IMR-90 (cell line): ENCODE measurements around the gene ZNF385B. TPM values are rescaled to one million over a fixed set of nuclear protein-coding genes. Genes with fewer than 3 reads are reported as not detected.

ENCODE experiments used
- ATAC-seq: fragments of 200-7000 bp; cut with Tn5 transposase; 2 replicates; pipeline ENCODE4 v1.9.1; 2020; ENCODE audit warnings: low read depth, mild to moderate bottlenecking, moderate library complexity
- BruUV-seq: library from RNA; stranded (reverse); fragments of 400-500 nt; replicated peaks from 2 replicates; lab custom pipeline; 2021; lab: Mats Ljungman, UMichigan
- CTCF ChIA-PET: fragments of 300-600 bp; formaldehyde crosslinking; extraction: SDS; loops from one replicate; lab custom pipeline; 2021; ENCODE audit warnings: antibody characterized with exemption; lab: Yijun Ruan, JAX
- POLR2A ChIA-PET: fragments of 300-600 bp; sonication (Branson Sonifier 250); formaldehyde crosslinking; loops from one replicate; lab custom pipeline; 2022; ENCODE audit warnings: antibody characterized with exemption; ENCODE audit not compliant: unreplicated experiment; lab: Charles Lee
- DNase-seq: peaks from one replicate; pipeline ENCODE4 v3.0.0; 2013
- H2AFZ ChIP-seq: replicated peaks from 2 replicates; pipeline ENCODE3; 2013; ENCODE audit warnings: low read length, mild to moderate bottlenecking; ENCODE audit not compliant: poor library complexity
- H2AK5ac ChIP-seq: 2 replicates; pipeline ENCODE4 v1.6.1; 2013; ENCODE audit warnings: low read depth, low read length, inconsistent platforms
- H2AK9ac ChIP-seq: replicated peaks from 2 replicates; pipeline ENCODE3; 2013; ENCODE audit warnings: mild to moderate bottlenecking, low read depth, low read length, moderate library complexity; ENCODE audit not compliant: poor library complexity
- H2BK120ac ChIP-seq: 2 replicates; pipeline ENCODE4 v1.6.1; 2013; ENCODE audit warnings: low read depth, low read length, inconsistent platforms
- H2BK15ac ChIP-seq: 3 replicates; pipeline ENCODE4 v1.6.1; 2013; ENCODE audit warnings: low read depth, low read length, inconsistent platforms
- H2BK20ac ChIP-seq: 2 replicates; pipeline ENCODE4 v1.6.1; 2013; ENCODE audit warnings: low read depth, mild to moderate bottlenecking, inconsistent platforms, low read length, moderate library complexity
- H2BK5ac ChIP-seq: 2 replicates; pipeline ENCODE4 v1.6.1; 2013; ENCODE audit warnings: mild to moderate bottlenecking, low read depth, low read length, inconsistent platforms; ENCODE audit not compliant: poor library complexity, severe bottlenecking
- H3K14ac ChIP-seq: replicated peaks from 2 replicates; pipeline ENCODE4 v1.6.1; 2013; ENCODE audit warnings: low read depth, low read length, inconsistent platforms
- H3K18ac ChIP-seq: 2 replicates; pipeline ENCODE4 v1.6.1; 2013; ENCODE audit warnings: low read depth, low read length, control low read depth
- H3K23ac ChIP-seq: 2 replicates; pipeline ENCODE4 v1.6.1; 2013; ENCODE audit warnings: low read depth, low read length, inconsistent platforms
- H3K27ac ChIP-seq: 2 replicates; pipeline ENCODE4 v1.5.1; 2013; ENCODE audit warnings: mild to moderate bottlenecking, control low read depth, low read length; ENCODE audit not compliant: insufficient read depth
- H3K27me3 ChIP-seq: 2 replicates; pipeline ENCODE4 v1.6.1; 2013; ENCODE audit warnings: low read length; ENCODE audit not compliant: control insufficient read depth, insufficient read depth
- H3K36me3 ChIP-seq: 2 replicates; pipeline ENCODE4 v1.6.1; 2013; ENCODE audit warnings: low read length, mixed read lengths; ENCODE audit not compliant: control insufficient read depth, insufficient read depth
- H3K4ac ChIP-seq: 2 replicates; pipeline ENCODE4 v1.6.1; 2013; ENCODE audit warnings: low read depth, low read length, inconsistent platforms
- H3K4me1 ChIP-seq: 2 replicates; pipeline ENCODE4 v1.6.1; 2013; ENCODE audit warnings: low read length, mixed read lengths; ENCODE audit not compliant: control insufficient read depth, insufficient read depth
- H3K4me2 ChIP-seq: 2 replicates; pipeline ENCODE4 v1.6.1; 2013; ENCODE audit warnings: low read depth, mild to moderate bottlenecking, control low read depth, low read length, moderate library complexity
- H3K4me3 ChIP-seq: 2 replicates; pipeline ENCODE4 v1.5.1; 2013; ENCODE audit warnings: low read depth, mild to moderate bottlenecking, control low read depth, low read length, moderate library complexity; ENCODE audit not compliant: insufficient read depth
- H3K56ac ChIP-seq: 2 replicates; pipeline ENCODE4 v1.6.1; 2013; ENCODE audit warnings: low read length, inconsistent platforms; ENCODE audit not compliant: insufficient read depth; ENCODE audit errors: extremely low read depth
- H3K79me1 ChIP-seq, 2 experiments: 2 replicates each; pipeline ENCODE4 v1.6.1; 2013; ENCODE audit warnings: low read length in 2 of 2, inconsistent platforms in 1 of 2, low read depth in 1 of 2
- H3K9ac ChIP-seq: 2 replicates; pipeline ENCODE4 v1.6.1; 2013; ENCODE audit warnings: low read depth, low read length, control low read depth
- H3K9me1 ChIP-seq: 2 replicates; pipeline ENCODE4 v1.6.1; 2013; ENCODE audit warnings: low read length, inconsistent platforms; ENCODE audit not compliant: insufficient read depth
- H3K9me3 ChIP-seq: 2 replicates; pipeline ENCODE4 v1.6.1; 2013; ENCODE audit warnings: low read length; ENCODE audit not compliant: control insufficient read depth, insufficient read depth
- H4K20me1 ChIP-seq: 2 replicates; pipeline ENCODE4 v1.6.1; 2013; ENCODE audit warnings: low read length, inconsistent platforms; ENCODE audit not compliant: insufficient read depth
- H4K5ac ChIP-seq: 2 replicates; pipeline ENCODE4 v1.6.1; 2013; ENCODE audit warnings: mild to moderate bottlenecking, low read depth, low read length, control low read depth
- H4K8ac ChIP-seq, 2 experiments: 2 replicates each; pipeline ENCODE4 v1.6.1; 2013; ENCODE audit warnings: low read depth in 2 of 2, low read length in 2 of 2, control low read depth in 1 of 2, inconsistent platforms in 1 of 2
- H4K91ac ChIP-seq: 2 replicates; pipeline ENCODE4 v1.6.1; 2013; ENCODE audit warnings: low read depth, low read length, inconsistent platforms; ENCODE audit not compliant: insufficient read depth
- BHLHE40 ChIP-seq: fragments of 150-350 bp; IDR thresholded peaks from 2 replicates; pipeline ENCODE4 v1.6.1; 2016; ENCODE audit warnings: mild to moderate bottlenecking, low read depth, low read length
- CEBPB ChIP-seq: IDR thresholded peaks from 2 replicates; pipeline ENCODE4 v1.6.1; 2012; ENCODE audit warnings: low read depth, low read length, improper control_type of control experiment
- CHD1 ChIP-seq: IDR thresholded peaks from 2 replicates; pipeline ENCODE4 v1.6.1; 2012; ENCODE audit warnings: low read depth, low read length, improper control_type of control experiment
- CTCF ChIP-seq: conservative IDR thresholded peaks from 2 replicates; pipeline ENCODE4 v1.5.1; 2012; ENCODE audit warnings: mild to moderate bottlenecking, low read depth, low read length, improper control_type of control experiment
- MAZ ChIP-seq: IDR thresholded peaks from 2 replicates; pipeline ENCODE4 v1.6.1; 2012; ENCODE audit warnings: low read depth, mild to moderate bottlenecking, low read length, improper control_type of control experiment, moderate library complexity, borderline replicate concordance
- MXI1 ChIP-seq: IDR thresholded peaks from 2 replicates; pipeline ENCODE4 v1.6.1; 2012; ENCODE audit warnings: low read depth, mild to moderate bottlenecking, low read length, moderate library complexity, borderline replicate concordance
- NFE2L2 ChIP-seq: fragments of 150-350 bp; IDR thresholded peaks from 2 replicates; pipeline ENCODE4 v1.6.1; 2016; ENCODE audit warnings: low read depth, mild to moderate bottlenecking, low read length
- POLR2A ChIP-seq: IDR thresholded peaks from 2 replicates; pipeline ENCODE4 v1.6.1; 2012; ENCODE audit warnings: mild to moderate bottlenecking, low read depth, low read length
- RAD21 ChIP-seq: IDR thresholded peaks from 2 replicates; pipeline ENCODE4 v1.6.1; 2012; ENCODE audit warnings: low read length, improper control_type of control experiment
- RFX5 ChIP-seq: IDR thresholded peaks from 2 replicates; pipeline ENCODE4 v1.8.0; 2012; ENCODE audit warnings: low read depth, mild to moderate bottlenecking, low read length, moderate library complexity
- WGBS, 2 experiments: methylation state at CpG; one replicate each; pipeline versions ENCODE4 v1.1.5 to v1.1.7; 2013; ENCODE audit warnings: missing lambda C conversion rate in 2 of 2; ENCODE audit not compliant: insufficient read length in 1 of 2; ENCODE audit errors: extremely low coverage in 2 of 2; 5-methylcytosine and 5-hydroxymethylcytosine counted together
- dilution Hi-C: fragments of 300-500 bp; cut with HindIII; formaldehyde crosslinking; loops from one replicate; pipeline ENCODE4 v1.14.3; 2018; ENCODE audit warnings: low sequenced_read_pairs; ENCODE audit not compliant: unreplicated experiment
- in situ Hi-C: fragments of 300-500 bp; cut with MboI; formaldehyde crosslinking; loops from 3 replicates; pipeline ENCODE4 v1.14.3; 2019; ENCODE audit warnings: low sequenced_read_pairs, inconsistent platforms, mixed read lengths
- intact Hi-C: fragments of 100-400 bp; cut with micrococcal nuclease; formaldehyde crosslinking; loops from 2 replicates; pipeline ENCODE4 v1.10.0; 2022
- polyA plus RNA-seq, 3 experiments: library from polyadenylated mRNA; depleted of rRNA; stranded (reverse); fragments of >200 nt; gene quantifications; 2 replicates each; pipeline ENCODE4 v1.2.3, GENCODE V29; 2012; ENCODE audit warnings: low replicate concordance in 1 of 3
- total RNA-seq: library from RNA; depleted of rRNA; stranded (reverse); fragments of >200 nt; gene quantifications from 2 replicates; pipeline ENCODE4 v1.2.3, GENCODE V29; 2012
- TF ChIP-seq, protein P1 (sequence below): fragments of 150-350 bp; IDR thresholded peaks from 2 replicates; pipeline ENCODE4 v1.6.1; 2017; ENCODE audit warnings: mild to moderate bottlenecking, antibody characterized with exemption, low read length, low read depth

The ZNF385B gene
- total and polyA plus RNA-seq, 2 of the 4 experiments (the other 2 are of a cell fraction), result not detected

GRCh38 chr2:179606141-179606540 lies 255.3 kb downstream of the ZNF385B start:
- H3K27ac ChIP-seq, result no peak overlapping the region
- CTCF ChIA-PET, result interaction anchor here (1.0 to 1.1 kb wide), 2 partner anchors 11 to 14 kb away, joined by 3 read pairs; no protein-coding TSS in a partner anchor
- dilution Hi-C loops (no loop called here), in situ Hi-C loops (no loop called here), intact Hi-C loops (no loop called here)
- no CpG with 5 or more reads among the region's 2 CpGs for WGBS, 2 experiments
- H2AK5ac ChIP-seq, result no peak overlapping the region
- no peak overlapping the region for H4K5ac ChIP-seq
- no peak overlapping the region for H3K23ac ChIP-seq
- no peaks in the 10 kb centered on the region for H4K20me1 ChIP-seq
- no peak overlapping the region for H3K56ac ChIP-seq
- no peak overlapping the region for H3K4me2 ChIP-seq
- H3K14ac ChIP-seq, result no peak overlapping the region
- no TSS peak for BruUV-seq
- no peak overlapping the region for H2BK20ac ChIP-seq
- no peak overlapping the region for H3K4me3 ChIP-seq
- no peaks in the 10 kb centered on the region for H3K27me3 ChIP-seq
- H4K91ac ChIP-seq, result no peak overlapping the region
- no peak overlapping the region for H3K18ac ChIP-seq
- no peak overlapping the region for H2BK120ac ChIP-seq
- H2AK9ac ChIP-seq, result no peak overlapping the region
- no peak overlapping the region for H2AFZ ChIP-seq
- H4K8ac ChIP-seq, result no peak overlapping the region
- H3K36me3 ChIP-seq, result no peaks in the 10 kb centered on the region
- H3K4ac ChIP-seq, result no peak overlapping the region
- TF ChIP-seq MXI1 (no peak), BHLHE40 (no peak), CHD1 (no peak), RFX5 (no peak), RAD21 (no peak), CEBPB (no peak), NFE2L2 (no peak), CTCF (no peak), POLR2A (no peak), MAZ (no peak)
- TF ChIP-seq, protein P1, sequence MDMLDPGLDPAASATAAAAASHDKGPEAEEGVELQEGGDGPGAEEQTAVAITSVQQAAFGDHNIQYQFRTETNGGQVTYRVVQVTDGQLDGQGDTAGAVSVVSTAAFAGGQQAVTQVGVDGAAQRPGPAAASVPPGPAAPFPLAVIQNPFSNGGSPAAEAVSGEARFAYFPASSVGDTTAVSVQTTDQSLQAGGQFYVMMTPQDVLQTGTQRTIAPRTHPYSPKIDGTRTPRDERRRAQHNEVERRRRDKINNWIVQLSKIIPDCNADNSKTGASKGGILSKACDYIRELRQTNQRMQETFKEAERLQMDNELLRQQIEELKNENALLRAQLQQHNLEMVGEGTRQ, result no peak
- no peaks in the 10 kb centered on the region; the same call in 1 of the 2 replicates for H3K9me1 ChIP-seq
- ATAC-seq, result no peak
- no peaks in the 10 kb centered on the region; the same call in none of the 2 replicates for H3K4me1 ChIP-seq
- no peak overlapping the region for H2BK5ac ChIP-seq
- H3K79me1 ChIP-seq, result no peaks in the 10 kb centered on the region
- H3K9me3 ChIP-seq, result no peaks in the 10 kb centered on the region
- DNase-seq, result no peak
- POLR2A ChIA-PET, result no interaction called here
- H2BK15ac ChIP-seq, result no peak overlapping the region
- H3K9ac ChIP-seq, result no peak overlapping the region
